GM23338 (cell line): Measurements from ENCODE around the gene MAPKAPK2. TPM values are rescaled to one million over a fixed set of nuclear protein-coding genes. Genes with fewer than 3 reads are reported as not detected.

Experiments used
- CREB1 ChIP-seq: fragments of 250-450 bp; sonication (Bioruptor Pico); IDR thresholded peaks from 2 replicates; pipeline ENCODE4 v1.5.0; 2020; ENCODE audit warnings: low read depth, mild to moderate bottlenecking, moderate library complexity
- CTCF ChIP-seq, 2 experiments: fragments of 200-600 bp in 1 of 2; sonication (generic) in 1 of 2; conservative IDR thresholded peaks; 2 replicates each; pipeline versions ENCODE4 v1.5.1 to v1.6.1; 2016 to 2017; ENCODE audit warnings: antibody characterized with exemption in 2 of 2, low read depth in 2 of 2, mild to moderate bottlenecking in 2 of 2, moderate library complexity in 1 of 2
- EZH2 ChIP-seq: fragments of 200-600 bp; sonication (generic); IDR thresholded peaks from one replicate; pipeline ENCODE4 v1.8.0; 2017; ENCODE audit warnings: antibody characterized with exemption, mild to moderate bottlenecking, low read depth; ENCODE audit not compliant: unreplicated experiment
- EZH2phosphoT487 ChIP-seq: fragments of 200-600 bp; sonication (generic); IDR thresholded peaks from one replicate; pipeline ENCODE4 v1.8.1; 2018; ENCODE audit warnings: antibody characterized with exemption; ENCODE audit not compliant: unreplicated experiment
- JUNB ChIP-seq: IDR thresholded peaks from one replicate; pipeline ENCODE4 v1.6.1; 2016; ENCODE audit warnings: antibody characterized with exemption; ENCODE audit not compliant: unreplicated experiment
- NANOG ChIP-seq: IDR thresholded peaks from 2 replicates; pipeline ENCODE4 v1.6.1; 2016; ENCODE audit warnings: antibody characterized with exemption, borderline replicate concordance
- POLR2AphosphoS5 ChIP-seq: IDR thresholded peaks from 2 replicates; pipeline ENCODE4 v1.6.1; 2016; ENCODE audit warnings: antibody characterized with exemption, low read depth
- STAT1 ChIP-seq: IDR thresholded peaks from one replicate; pipeline ENCODE4 v1.6.1; 2016; ENCODE audit warnings: antibody characterized with exemption; ENCODE audit not compliant: unreplicated experiment
- ZNF114 ChIP-seq: fragments of 250-450 bp; sonication (Bioruptor Pico); IDR thresholded peaks from 2 replicates; pipeline ENCODE4 v1.5.0; 2020; ENCODE audit warnings: mild to moderate bottlenecking, moderate library complexity
- ZNF331 ChIP-seq: fragments of 250-450 bp; sonication (Bioruptor Pico); IDR thresholded peaks from 2 replicates; pipeline ENCODE4 v1.5.0; 2020; ENCODE audit warnings: low read depth, mild to moderate bottlenecking, moderate library complexity
- ZNF462 ChIP-seq: fragments of 250-450 bp; sonication (Bioruptor Pico); IDR thresholded peaks from 2 replicates; pipeline ENCODE4 v1.5.0; 2020; ENCODE audit warnings: mild to moderate bottlenecking, moderate library complexity
- polyA plus RNA-seq: library from polyadenylated mRNA; unstranded; fragments of >200 nt; fragmentation: Nextera tagmentation; extraction: Ambion mirVana; gene quantifications from 2 replicates; pipeline ENCODE4 v1.2.1, GENCODE V29; 2016
- total RNA-seq: library from RNA; depleted of rRNA; stranded (reverse); fragments of >200 nt; shearing (Covaris generic); gene quantifications from 2 replicates; pipeline ENCODE4 v1.2.3, GENCODE V29; 2014

The MAPKAPK2 gene
- total and polyA plus RNA-seq, 2 experiments from 2014 or later = 10.1 to 30.4 TPM

- TF ChIP-seq ZNF462 (CRISPR knock-in tag) = no peak
- no peak for TF ChIP-seq NANOG
- TF ChIP-seq ZNF331 (CRISPR knock-in tag) = no peak
- no peak for TF ChIP-seq CTCF (conservative IDR thresholded peaks at IDR 0.05; ENCODE audit: low read depth in 2 of 2)
- no peak for TF ChIP-seq ZNF114 (CRISPR knock-in tag)
- TF ChIP-seq EZH2phosphoT487 = no peak
- TF ChIP-seq EZH2 = no peak
- TF ChIP-seq POLR2AphosphoS5 = no peak
- TF ChIP-seq JUNB = no peak
- no peak for TF ChIP-seq STAT1
- TF ChIP-seq CREB1 = no peak
Observed at GRCh38 chr1:206753141-206753540, 68.4 kb downstream of the MAPKAPK2 start (continued).
